Panc1 (cell line): Measurements from ENCODE around the gene HSP90AA1. TPM values are rescaled to one million over a fixed set of nuclear protein-coding genes. Genes with fewer than 3 reads are reported as not detected.
"Not testable (repeated sequence)": the region's sequence is repeated elsewhere in the genome, so short reads cannot be mapped to it uniquely, and the experiment has no call there.

Experiments used
- ATAC-seq: fragments of 200-7000 bp; cut with Tn5 transposase; 2 replicates; pipeline ENCODE4 v1.9.1; 2020; ENCODE audit warnings: mild to moderate bottlenecking, moderate library complexity
- BruUV-seq: library from RNA; stranded (reverse); fragments of 400-500 nt; replicated peaks from 2 replicates; lab custom pipeline; 2021; lab: Mats Ljungman, UMichigan
- CTCF ChIA-PET: fragments of 300-600 bp; sonication (Branson Sonifier 250); formaldehyde crosslinking; loops from one replicate; lab custom pipeline; 2022; ENCODE audit warnings: antibody characterized with exemption; lab: Charles Lee
- POLR2A ChIA-PET: fragments of 300-600 bp; sonication (Branson Sonifier 250); formaldehyde crosslinking; loops from one replicate; lab custom pipeline; 2022; ENCODE audit warnings: antibody characterized with exemption; lab: Charles Lee
- DNase-seq: peaks from one replicate; pipeline ENCODE4 v3.0.0-alpha.2; 2010; ENCODE audit warnings: low read depth, low spot score
- H3K27ac ChIP-seq: 2 replicates; pipeline ENCODE4 v1.5.1; 2011; ENCODE audit warnings: mild to moderate bottlenecking, low read length, inconsistent platforms
- H3K27me3 ChIP-seq: fragments of 200-500 bp; sonication (Bioruptor generic); 2 replicates; pipeline ENCODE4 v1.6.0; 2014; ENCODE audit warnings: low read length, inconsistent platforms; ENCODE audit not compliant: control insufficient read depth, insufficient read depth
- H3K36me3 ChIP-seq: fragments of 200-500 bp; sonication (Bioruptor generic); 2 replicates; pipeline ENCODE4 v1.5.1; 2014; ENCODE audit warnings: inconsistent platforms, mild to moderate bottlenecking, low read length, moderate library complexity; ENCODE audit not compliant: control insufficient read depth, insufficient read depth
- H3K4me1 ChIP-seq: 2 replicates; pipeline ENCODE4 v1.5.1; 2011; ENCODE audit warnings: inconsistent platforms, mild to moderate bottlenecking, low read length, moderate library complexity; ENCODE audit not compliant: control insufficient read depth, insufficient read depth
- H3K4me3 ChIP-seq, 2 experiments: 2 replicates each; pipeline ENCODE4 v1.5.1; 2011 to 2012; ENCODE audit warnings: low read depth in 2 of 2, low read length in 2 of 2, mild to moderate bottlenecking in 2 of 2, inconsistent platforms in 1 of 2, moderate library complexity in 1 of 2
- H3K9me3 ChIP-seq: fragments of 200-500 bp; sonication (Bioruptor generic); 2 replicates; pipeline ENCODE4 v1.5.1; 2014; ENCODE audit warnings: low read depth, mild to moderate bottlenecking, inconsistent platforms, low read length, moderate library complexity; ENCODE audit not compliant: control insufficient read depth, insufficient read depth
- CTCF ChIP-seq: fragments of 450-650 bp; IDR thresholded peaks from 2 replicates; pipeline ENCODE4 v1.5.1; 2017; ENCODE audit warnings: mild to moderate bottlenecking
- POLR2AphosphoS5 ChIP-seq: IDR thresholded peaks from 2 replicates; pipeline ENCODE4 v1.6.1; 2012; ENCODE audit warnings: mild to moderate bottlenecking, low read depth, low read length, moderate library complexity
- SIN3A ChIP-seq: IDR thresholded peaks from 2 replicates; pipeline ENCODE4 v1.6.1; 2012; ENCODE audit warnings: low read depth, mild to moderate bottlenecking, low read length, moderate library complexity, borderline replicate concordance; ENCODE audit not compliant: insufficient read depth
- TCF7L2 ChIP-seq: IDR thresholded peaks from 2 replicates; pipeline ENCODE4 v1.6.1; 2011; ENCODE audit warnings: mild to moderate bottlenecking, low read depth, low read length, inconsistent platforms
- in situ Hi-C: cut with HindIII; loops from 2 replicates; pipeline ENCODE4 v1.10.0; 2016; ENCODE audit warnings: low sequenced_read_pairs, low pct_unique_long_range_greater_than_20kb
- intact Hi-C: fragments of 100-400 bp; cut with micrococcal nuclease; formaldehyde crosslinking; loops from one replicate; pipeline ENCODE4 v1.10.0; 2022; ENCODE audit not compliant: unreplicated experiment
- total RNA-seq: library from RNA; stranded (reverse); gene quantifications from one replicate; pipeline ENCODE4 v1.2.1, GENCODE V29; 2021; ENCODE audit not compliant: unreplicated experiment
- TF ChIP-seq, protein P1 (sequence below), 2 experiments: IDR thresholded peaks; 2 replicates each; pipeline ENCODE4 v1.6.1; 2011 to 2012; ENCODE audit warnings: low read depth in 2 of 2, control low read depth in 1 of 2, low read length in 1 of 2, mild to moderate bottlenecking in 1 of 2, moderate library complexity in 1 of 2; ENCODE audit not compliant: insufficient read depth in 1 of 2

Gene HSP90AA1
- total RNA-seq, 1 experiment from 2014 or later: 383 TPM

GRCh38 chr14:102084931-102085330 is 1.9 kb downstream of the HSP90AA1 start:
- no peak for ATAC-seq
- H3K27me3 ChIP-seq: no peaks in the 10 kb centered on the region
- DNase-seq: no peak
- H3K36me3 ChIP-seq: peaks cover 43% of the 10 kb centered on the region
- peak overlapping the region; percentile 67 to 82 for H3K4me3 ChIP-seq
- TF ChIP-seq TCF7L2: no peak
- no peak for TF ChIP-seq CTCF
- TF ChIP-seq, protein P1, sequence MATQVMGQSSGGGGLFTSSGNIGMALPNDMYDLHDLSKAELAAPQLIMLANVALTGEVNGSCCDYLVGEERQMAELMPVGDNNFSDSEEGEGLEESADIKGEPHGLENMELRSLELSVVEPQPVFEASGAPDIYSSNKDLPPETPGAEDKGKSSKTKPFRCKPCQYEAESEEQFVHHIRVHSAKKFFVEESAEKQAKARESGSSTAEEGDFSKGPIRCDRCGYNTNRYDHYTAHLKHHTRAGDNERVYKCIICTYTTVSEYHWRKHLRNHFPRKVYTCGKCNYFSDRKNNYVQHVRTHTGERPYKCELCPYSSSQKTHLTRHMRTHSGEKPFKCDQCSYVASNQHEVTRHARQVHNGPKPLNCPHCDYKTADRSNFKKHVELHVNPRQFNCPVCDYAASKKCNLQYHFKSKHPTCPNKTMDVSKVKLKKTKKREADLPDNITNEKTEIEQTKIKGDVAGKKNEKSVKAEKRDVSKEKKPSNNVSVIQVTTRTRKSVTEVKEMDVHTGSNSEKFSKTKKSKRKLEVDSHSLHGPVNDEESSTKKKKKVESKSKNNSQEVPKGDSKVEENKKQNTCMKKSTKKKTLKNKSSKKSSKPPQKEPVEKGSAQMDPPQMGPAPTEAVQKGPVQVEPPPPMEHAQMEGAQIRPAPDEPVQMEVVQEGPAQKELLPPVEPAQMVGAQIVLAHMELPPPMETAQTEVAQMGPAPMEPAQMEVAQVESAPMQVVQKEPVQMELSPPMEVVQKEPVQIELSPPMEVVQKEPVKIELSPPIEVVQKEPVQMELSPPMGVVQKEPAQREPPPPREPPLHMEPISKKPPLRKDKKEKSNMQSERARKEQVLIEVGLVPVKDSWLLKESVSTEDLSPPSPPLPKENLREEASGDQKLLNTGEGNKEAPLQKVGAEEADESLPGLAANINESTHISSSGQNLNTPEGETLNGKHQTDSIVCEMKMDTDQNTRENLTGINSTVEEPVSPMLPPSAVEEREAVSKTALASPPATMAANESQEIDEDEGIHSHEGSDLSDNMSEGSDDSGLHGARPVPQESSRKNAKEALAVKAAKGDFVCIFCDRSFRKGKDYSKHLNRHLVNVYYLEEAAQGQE (IDR thresholded peaks at IDR 0.05; ENCODE audit: insufficient read depth in 1 of 2, low read depth in 2 of 2, low read length in 1 of 2): no peak
- no peak for TF ChIP-seq POLR2AphosphoS5
- no peaks in the 10 kb centered on the region for H3K9me3 ChIP-seq
- H3K27ac ChIP-seq: peak overlapping the region; percentile 86; the same call in 1 of the 2 replicates
- ChIA-PET CTCF (no interaction called here), POLR2A (no interaction called here)
- in situ Hi-C loops (no loop called here), intact Hi-C loops (no loop called here)
- H3K4me1 ChIP-seq: peaks cover 24% of the 10 kb centered on the region
- BruUV-seq: no TSS peak

DNA sequence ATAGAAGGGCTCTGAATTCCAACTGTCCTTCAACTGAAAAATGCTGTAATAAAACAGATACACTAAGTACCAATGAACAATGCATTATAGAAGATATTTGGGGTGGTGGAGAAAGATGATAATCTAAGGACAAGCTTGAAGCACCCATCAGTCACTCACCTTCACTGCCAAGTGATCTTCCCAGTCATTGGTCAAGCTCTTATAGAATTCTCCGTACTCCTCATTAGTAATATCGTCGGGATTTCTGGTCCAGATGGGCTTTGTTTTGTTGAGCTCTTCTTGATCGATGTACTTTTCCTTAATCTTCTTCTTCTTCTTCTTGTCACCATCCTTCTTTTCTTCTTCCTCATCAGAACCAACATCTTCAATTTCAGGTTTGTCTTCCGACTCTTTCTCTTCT is 2.3 kb downstream of the HSP90AA1 start:
- intact Hi-C loops, CTCF ChIA-PET, in situ Hi-C loops, H3K9me3 ChIP-seq, POLR2A ChIA-PET, DNase-seq, H3K27me3 ChIP-seq, ATAC-seq: not testable (repeated sequence)
- peak overlapping the region; percentile 67 to 82 for H3K4me3 ChIP-seq
- peak overlapping the region; percentile 23; the same call in 1 of the 2 replicates for H3K27ac ChIP-seq
- TSS peak; percentile 84 for BruUV-seq
- H3K4me1 ChIP-seq: peaks cover 24% of the 10 kb centered on the region
- H3K36me3 ChIP-seq: peaks cover 43% of the 10 kb centered on the region

DNA sequence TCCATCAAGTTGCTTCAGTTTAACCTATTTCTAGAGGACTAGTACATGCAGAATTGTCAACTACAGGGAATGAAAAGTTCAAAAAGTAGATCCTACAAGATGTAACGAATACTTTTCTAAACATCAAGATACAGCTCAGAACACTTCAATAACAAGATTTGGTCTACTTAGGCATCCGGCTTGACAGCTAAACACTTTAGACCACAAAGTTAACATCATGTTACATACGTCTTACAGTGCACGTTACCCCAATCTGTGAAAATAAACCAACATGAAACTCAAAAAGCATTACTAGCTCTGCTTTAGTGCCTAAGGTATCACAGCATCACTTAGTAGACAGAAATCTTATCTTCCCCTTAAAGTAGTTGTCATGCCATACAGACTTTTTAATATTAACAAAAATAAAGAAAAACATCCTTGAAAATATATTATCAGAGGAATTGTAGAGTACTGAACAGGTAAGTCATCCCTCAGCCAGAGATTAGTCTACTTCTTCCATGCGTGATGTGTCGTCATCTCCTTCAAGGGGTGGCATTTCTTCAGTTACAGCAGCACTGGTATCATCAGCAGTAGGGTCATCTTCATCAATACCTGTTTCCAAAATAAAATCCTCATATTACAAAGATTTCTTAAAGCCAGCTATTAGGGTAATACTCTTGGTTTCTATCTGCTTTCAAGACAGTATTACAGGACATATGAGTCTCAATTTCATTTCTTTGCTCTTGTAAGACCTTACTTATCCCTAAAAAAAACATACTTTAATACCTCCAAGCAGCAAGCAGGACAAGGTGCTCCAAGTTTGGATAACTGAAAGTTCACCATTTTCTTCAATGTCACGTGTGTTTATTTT is 5.4 kb downstream of the HSP90AA1 start:
- no peaks in the 10 kb centered on the region for H3K27me3 ChIP-seq
- H3K9me3 ChIP-seq: no peaks in the 10 kb centered on the region
- ATAC-seq: no peak
- no peak overlapping the region for H3K4me3 ChIP-seq
- BruUV-seq: no TSS peak
- in situ Hi-C loops (no loop called here), intact Hi-C loops (no loop called here)
- H3K4me1 ChIP-seq: peaks cover 14% of the 10 kb centered on the region
- no peak for DNase-seq
- H3K36me3 ChIP-seq: peaks cover 43% of the 10 kb centered on the region
- ChIA-PET CTCF (no interaction called here), POLR2A (no interaction called here)
- TF ChIP-seq CTCF (no peak), SIN3A (no peak), TCF7L2 (no peak)
- TF ChIP-seq, protein P1 (IDR thresholded peaks at IDR 0.05; ENCODE audit: insufficient read depth in 1 of 2, low read depth in 2 of 2, low read length in 1 of 2): no peak
- H3K27ac ChIP-seq: no peak overlapping the region
